Esophagus mucosa (tissue), 1 donor: ENCODE results near the gene TMEM202. TPM values are rescaled to one million over a fixed set of nuclear protein-coding genes. Genes with fewer than 3 reads are reported as not detected.
A peak's percentile ranks its signal among the peaks of the same experiment; 100 is the strongest.
"Not testable (repeated sequence)": the region's sequence is repeated elsewhere in the genome, so short reads cannot be mapped to it uniquely, and the experiment has no call there.

ENCODE experiments used
- ATAC-seq: fragments of 200-7000 bp; cut with Tn5 transposase; one replicate; pipeline ENCODE4 v1.9.1; 2020
- total RNA-seq: library from RNA; stranded (reverse); gene quantifications from one replicate; pipeline ENCODE4 v1.2.4, GENCODE V29; 2023
- donor health status: DM: yes; HTN: yes; CAD: no.

Gene TMEM202
- total RNA-seq, 1 donor from 2014 or later: not detected

- ATAC-seq: no peak
Measured at GRCh38 chr15:72404356-72404755, 6.3 kb downstream of the TMEM202 start.

GRCh38 chr15:72404841-72405240 lies 6.7 kb downstream of the TMEM202 start:
- ATAC-seq: no peak

GRCh38 chr15:72406936-72407335 lies 8.8 kb downstream of the TMEM202 start:
- ATAC-seq: no peak

- ATAC-seq: no peak
Measured at GRCh38 chr15:72411111-72411510, 13.0 kb downstream of the TMEM202 start.

GRCh38 chr15:72411544-72411943 lies 13.4 kb downstream of the TMEM202 start:
- ATAC-seq: no peak

GRCh38 chr15:72413337-72413736 lies 15.2 kb downstream of the TMEM202 start:
- ATAC-seq: not testable (repeated sequence)

- ATAC-seq: no peak
Measured at GRCh38 chr15:72415304-72415703, 17.2 kb downstream of the TMEM202 start.

GRCh38 chr15:72419768-72420167 lies 21.7 kb downstream of the TMEM202 start:
- not testable (repeated sequence) for ATAC-seq

- ATAC-seq: no peak
Measured at GRCh38 chr15:72420576-72420975, 22.5 kb downstream of the TMEM202 start.

GRCh38 chr15:72421484-72421883 lies 23.4 kb downstream of the TMEM202 start:
- no peak for ATAC-seq

GRCh38 chr15:72423256-72423655 lies 25.2 kb downstream of the TMEM202 start:
- ATAC-seq: no peak

- ATAC-seq: no peak
Measured at GRCh38 chr15:72426753-72427152, 28.6 kb downstream of the TMEM202 start.

- no peak for ATAC-seq
Measured at GRCh38 chr15:72437650-72438316, 39.7 kb downstream of the TMEM202 start.

GRCh38 chr15:72442848-72443247 lies 44.7 kb downstream of the TMEM202 start:
- not testable (repeated sequence) for ATAC-seq

- no peak for ATAC-seq
Measured at GRCh38 chr15:72445426-72445825, 47.3 kb downstream of the TMEM202 start.

GRCh38 chr15:72450805-72451204 lies 52.7 kb downstream of the TMEM202 start:
- no peak for ATAC-seq

- ATAC-seq: peak; percentile 63
Measured at GRCh38 chr15:72451224-72451623, 53.1 kb downstream of the TMEM202 start.

GRCh38 chr15:72456684-72457083 lies 58.6 kb downstream of the TMEM202 start:
- no peak for ATAC-seq

Other genes starting within 250 kb of the TMEM202 start
- 4.0 TPM for gene GRAMD2A, start 200.5 kb upstream of the TMEM202 start, total RNA-seq
- gene PKM, start 167.1 kb upstream of the TMEM202 start, total RNA-seq: 1,103 TPM
- gene PARP6, start 125.8 kb upstream of the TMEM202 start, total RNA-seq: 32.6 TPM
- not detected for gene CELF6, start 78.1 kb upstream of the TMEM202 start, total RNA-seq
- gene HEXA, start 22.3 kb upstream of the TMEM202 start, total RNA-seq: 38.3 TPM
- 98.7 TPM for gene ARIH1, start 76.0 kb downstream of the TMEM202 start, total RNA-seq